Neural crest cell (in vitro differentiated cells): ENCODE data around the gene LGR6. TPM values are rescaled to one million over a fixed set of nuclear protein-coding genes. Genes with fewer than 3 reads are reported as not detected.

Experiments used
- DNase-seq: peaks from one replicate; pipeline ENCODE4 v3.0.0; 2021; ENCODE audit warnings: low read depth, mixed read lengths, low spot score
- H3K27ac Mint-ChIP-seq: one replicate; pipeline ENCODE4 v1.8.0; 2021; ENCODE audit warnings: mild to moderate bottlenecking, mixed read lengths; ENCODE audit not compliant: unreplicated experiment
- H3K27me3 Mint-ChIP-seq: 2 replicates; pipeline ENCODE4 v1.8.0; 2021; ENCODE audit warnings: low read depth, mild to moderate bottlenecking, mixed read lengths
- H3K36me3 Mint-ChIP-seq: 2 replicates; pipeline ENCODE4 v1.8.0; 2021; ENCODE audit warnings: low read depth, mild to moderate bottlenecking, mixed read lengths
- H3K4me1 Mint-ChIP-seq: 2 replicates; pipeline ENCODE4 v1.8.0; 2021; ENCODE audit warnings: mixed read lengths
- H3K4me3 Mint-ChIP-seq: one replicate; pipeline ENCODE4 v1.8.0; 2021; ENCODE audit warnings: mild to moderate bottlenecking, mixed read lengths
- H3K9me3 Mint-ChIP-seq: 2 replicates; pipeline ENCODE4 v1.8.0; 2021; ENCODE audit warnings: mixed read lengths
- total RNA-seq: library from RNA; stranded (reverse); gene quantifications from 2 replicates; pipeline ENCODE4 v1.2.1, GENCODE V29; 2021
- TF ChIP-seq, protein P1 (sequence below): fragments of 200-600 bp; sonication (generic); conservative IDR thresholded peaks from 2 replicates; pipeline ENCODE4 v1.5.0; 2021; ENCODE audit warnings: antibody characterized with exemption, mild to moderate bottlenecking

LGR6 gene
- total RNA-seq, 1 donor from 2014 or later = 0.16 TPM

DNA sequence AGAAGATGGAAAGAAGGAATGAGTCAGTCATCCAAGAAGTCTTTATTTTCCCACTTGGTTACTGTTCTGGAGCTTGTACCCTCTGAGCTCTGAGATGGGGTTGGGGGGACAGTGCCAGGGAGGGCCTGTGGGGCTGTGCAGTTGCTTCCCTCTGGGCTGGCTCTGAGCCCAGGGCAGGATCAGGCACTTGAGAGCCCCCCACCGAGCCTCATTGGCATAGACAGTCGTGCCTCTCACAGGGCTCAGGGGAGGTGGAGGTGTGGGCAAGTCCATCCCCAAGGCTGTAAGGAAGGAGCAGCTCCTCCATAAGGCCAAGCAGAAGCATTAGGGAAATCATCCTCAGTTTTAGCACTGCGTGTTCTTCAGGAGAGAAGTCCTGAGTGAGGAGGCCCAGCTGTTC is 46.6 kb upstream of the LGR6 start:
- no peaks in the 10 kb centered on the region for H3K36me3 Mint-ChIP-seq
- no peaks in the 10 kb centered on the region for H3K9me3 Mint-ChIP-seq
- no peak for DNase-seq
- H3K4me3 Mint-ChIP-seq = peak overlapping the region; percentile 93
- TF ChIP-seq, protein P1, sequence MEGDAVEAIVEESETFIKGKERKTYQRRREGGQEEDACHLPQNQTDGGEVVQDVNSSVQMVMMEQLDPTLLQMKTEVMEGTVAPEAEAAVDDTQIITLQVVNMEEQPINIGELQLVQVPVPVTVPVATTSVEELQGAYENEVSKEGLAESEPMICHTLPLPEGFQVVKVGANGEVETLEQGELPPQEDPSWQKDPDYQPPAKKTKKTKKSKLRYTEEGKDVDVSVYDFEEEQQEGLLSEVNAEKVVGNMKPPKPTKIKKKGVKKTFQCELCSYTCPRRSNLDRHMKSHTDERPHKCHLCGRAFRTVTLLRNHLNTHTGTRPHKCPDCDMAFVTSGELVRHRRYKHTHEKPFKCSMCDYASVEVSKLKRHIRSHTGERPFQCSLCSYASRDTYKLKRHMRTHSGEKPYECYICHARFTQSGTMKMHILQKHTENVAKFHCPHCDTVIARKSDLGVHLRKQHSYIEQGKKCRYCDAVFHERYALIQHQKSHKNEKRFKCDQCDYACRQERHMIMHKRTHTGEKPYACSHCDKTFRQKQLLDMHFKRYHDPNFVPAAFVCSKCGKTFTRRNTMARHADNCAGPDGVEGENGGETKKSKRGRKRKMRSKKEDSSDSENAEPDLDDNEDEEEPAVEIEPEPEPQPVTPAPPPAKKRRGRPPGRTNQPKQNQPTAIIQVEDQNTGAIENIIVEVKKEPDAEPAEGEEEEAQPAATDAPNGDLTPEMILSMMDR = no peak
- H3K27me3 Mint-ChIP-seq = peaks cover 6% of the 10 kb centered on the region
- peaks cover 23% of the 10 kb centered on the region for H3K4me1 Mint-ChIP-seq
- H3K27ac Mint-ChIP-seq = no peak overlapping the region

DNA sequence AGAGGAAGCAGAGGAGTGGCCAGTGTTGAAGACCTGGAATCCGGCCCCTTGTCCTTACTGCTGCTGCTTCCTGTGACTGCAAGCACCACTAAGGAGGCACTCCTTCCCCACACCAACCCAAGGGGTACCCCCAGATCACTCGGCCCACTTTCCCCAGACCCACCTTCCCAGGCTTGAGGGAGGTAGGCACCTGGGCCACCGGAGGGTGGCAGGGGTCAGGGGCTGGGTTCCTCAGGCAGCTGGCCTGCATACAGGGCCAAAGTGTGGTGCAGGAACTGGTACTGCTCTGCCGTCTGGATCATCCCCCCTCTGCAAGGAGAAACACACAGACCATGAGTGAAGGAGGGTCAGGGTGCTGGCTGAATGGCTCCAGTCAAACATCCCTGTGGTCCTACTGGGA is 45.2 kb upstream of the LGR6 start:
- peaks cover 10% of the 10 kb centered on the region for H3K4me1 Mint-ChIP-seq
- H3K4me3 Mint-ChIP-seq = no peak overlapping the region
- no peaks in the 10 kb centered on the region for H3K9me3 Mint-ChIP-seq
- no peak overlapping the region for H3K27ac Mint-ChIP-seq
- H3K27me3 Mint-ChIP-seq = peaks cover 6% of the 10 kb centered on the region
- no peaks in the 10 kb centered on the region for H3K36me3 Mint-ChIP-seq
- DNase-seq = no peak
- TF ChIP-seq, protein P1 = no peak

GRCh38 chr1:202149566-202149965 is 44.0 kb upstream of the LGR6 start:
- no peak for DNase-seq
- H3K9me3 Mint-ChIP-seq = no peaks in the 10 kb centered on the region
- TF ChIP-seq, protein P1 = no peak

DNA sequence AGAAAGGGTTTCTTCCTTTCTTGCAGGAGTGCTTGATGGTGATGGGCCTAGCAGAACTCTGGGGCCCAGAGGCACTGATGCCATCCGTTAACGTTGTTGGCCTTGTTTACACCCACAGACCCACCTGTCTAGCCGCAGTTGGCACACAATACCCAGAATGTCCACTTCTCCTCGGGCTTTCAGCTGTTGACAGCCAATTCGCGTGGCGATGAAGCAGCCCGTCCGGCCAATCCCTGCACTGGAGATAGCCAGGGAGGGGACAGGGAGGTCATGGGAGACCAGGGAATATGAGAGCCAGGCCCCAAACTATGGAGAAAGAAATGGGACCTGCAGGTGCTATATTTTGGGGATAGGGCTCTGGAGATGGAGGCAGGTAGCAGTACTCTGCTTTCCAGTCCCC is 43.4 kb upstream of the LGR6 start:
- Mint-ChIP-seq H3K36me3 (no peaks in the 10 kb centered on the region), H3K27ac (no peak overlapping the region), H3K4me3 (peak overlapping the region; percentile 38), H3K9me3 (no peaks in the 10 kb centered on the region), H3K27me3 (peaks cover 4% of the 10 kb centered on the region), H3K4me1 (peaks cover 8% of the 10 kb centered on the region)
- DNase-seq = no peak
- TF ChIP-seq, protein P1 = no peak

More at GRCh38 chr1:202149566-202149965, 44.0 kb upstream of the LGR6 start:
- Mint-ChIP-seq H3K4me1 (peaks cover 6% of the 10 kb centered on the region), H3K36me3 (no peaks in the 10 kb centered on the region), H3K27ac (no peak overlapping the region), H3K4me3 (no peak overlapping the region), H3K27me3 (peaks cover 6% of the 10 kb centered on the region)

GRCh38 chr1:202150602-202151001 is 43.0 kb upstream of the LGR6 start:
- H3K4me3 Mint-ChIP-seq = no peak overlapping the region
- TF ChIP-seq, protein P1 = no peak
- no peak overlapping the region for H3K27ac Mint-ChIP-seq
- peaks cover 5% of the 10 kb centered on the region for H3K4me1 Mint-ChIP-seq
- no peaks in the 10 kb centered on the region for H3K36me3 Mint-ChIP-seq
- no peaks in the 10 kb centered on the region for H3K27me3 Mint-ChIP-seq
- DNase-seq = no peak
- H3K9me3 Mint-ChIP-seq = no peaks in the 10 kb centered on the region

DNA sequence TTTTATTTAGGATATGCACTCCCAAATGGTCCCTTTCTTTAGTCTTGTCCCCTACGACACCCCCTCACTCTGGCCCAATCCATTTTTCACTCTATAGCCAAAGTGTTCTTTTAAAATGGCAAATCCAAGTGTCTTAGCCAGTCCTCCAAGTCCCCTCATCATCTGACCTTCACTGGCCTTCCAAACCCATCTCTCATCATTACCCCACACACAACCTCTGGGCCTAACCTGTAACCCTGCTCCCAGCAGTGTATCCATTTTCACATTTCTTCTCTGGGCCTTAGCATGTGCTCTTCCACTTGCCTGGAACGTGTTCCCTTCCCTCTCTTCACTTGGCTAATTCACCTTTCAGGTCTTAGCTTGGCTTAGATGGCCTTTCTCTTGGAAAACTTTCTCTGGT is 42.6 kb upstream of the LGR6 start:
- Mint-ChIP-seq H3K4me3 (no peak overlapping the region), H3K27me3 (no peaks in the 10 kb centered on the region), H3K36me3 (no peaks in the 10 kb centered on the region), H3K9me3 (no peaks in the 10 kb centered on the region), H3K27ac (no peak overlapping the region), H3K4me1 (peaks cover 5% of the 10 kb centered on the region)
- TF ChIP-seq, protein P1 = no peak
- no peak for DNase-seq
